Heart left ventricle (tissue), 13 donors: ENCODE data around the gene PDIK1L.
"Not testable (repeated sequence)": the region's sequence is repeated elsewhere in the genome, so short reads cannot be mapped to it uniquely, and the experiment has no call there.

Source experiments
- CTCF ChIP-seq, 12 donors: fragments of 200-600 bp; sonication (generic) in 4 of 12; IDR thresholded peaks; one replicate each; pipeline versions ENCODE4 v1.5.0 to v1.8.0; 2018 to 2022; ENCODE audit warnings: antibody characterized with exemption in 12 of 12, mild to moderate bottlenecking in 5 of 12
- POLR2A ChIP-seq, 2 donors: fragments of 450-650 bp; IDR thresholded peaks; one replicate each; pipeline ENCODE4 v1.6.1; 2017; ENCODE audit warnings: antibody characterized with exemption in 2 of 2, mild to moderate bottlenecking in 2 of 2, moderate library complexity in 2 of 2
- donor health status: ischemic (EF 13 %, LVEDD 7.1; RV severe dilation, severe dysfunction).
- donor health status: DM: no; HTN: yes; CAD: no.
- donor health status: DM: no; HTN: no; CAD: no.
- donor health status: ischemic (EF 25% LVEDD 6.9; RV normal size, moderate dysfunction).
- donor health status: ischemic (EF 25% LVEDD 5.7; RV mildly dilated, moderate dysfunction).
- donor health status: ischemic (EF 35%, LVEDD 5.7; RV mildly dilated, moderate dysfunction).
- donor health status: nonischemic (EF 11% LVEDD 7.7; RV severe dilation, severe dysfunction).
- donor health status: DM: yes; HTN: yes; CAD: no.
- donor health status: PGD.
- donor health status: ischemic (EF 29% LVEDD 5.4; RV normal size, mild dysfunction).
- donor health status: nonischemic (EF 23%, LVEDD 6.1; RV moderate dilation, normal function).

DNA sequence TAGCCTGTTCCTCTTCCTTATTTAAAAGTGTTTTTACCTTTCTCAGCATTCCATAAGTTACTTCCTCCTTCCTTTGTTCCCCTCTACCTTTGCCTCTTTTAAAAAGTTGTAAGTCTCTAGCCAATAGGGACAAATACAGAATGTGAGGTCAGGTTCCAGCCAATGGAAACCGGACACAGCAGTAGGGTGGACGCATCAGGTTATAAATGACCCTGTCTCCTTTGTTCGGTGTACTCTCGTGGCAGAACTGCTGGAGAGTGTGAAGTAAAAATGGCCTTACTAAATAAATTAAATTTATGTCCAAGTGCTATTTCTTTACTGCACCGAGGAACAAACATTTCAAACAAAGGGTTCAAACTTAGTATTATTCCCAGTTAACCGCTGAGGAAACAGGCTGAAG, 18.1 kb upstream of the PDIK1L start:
- not testable (repeated sequence) for TF ChIP-seq CTCF (IDR thresholded peaks at IDR 0.05)
- TF ChIP-seq POLR2A (IDR thresholded peaks at IDR 0.05): peak in 1 of 2 donors; percentile 60
